Uterus (tissue), 4 donors: ENCODE results near the gene TMEM204. TPM values are rescaled to one million over a fixed set of nuclear protein-coding genes. Genes with fewer than 3 reads are reported as not detected.

ENCODE experiments used
- DNase-seq, 2 donors: peaks; one replicate each; pipeline ENCODE4 v3.0.0-alpha.2; 2019 to 2020
- H3K27ac ChIP-seq, 2 donors: fragments of 200-600 bp; sonication (generic); 1 replicate in 1 of 2; 2 replicates in 1 of 2; pipeline ENCODE4 v1.5.1; 2016 to 2018
- H3K27me3 ChIP-seq, 2 donors: fragments of 200-600 bp; sonication (generic); one replicate each; pipeline ENCODE4 v1.5.1; 2018 to 2019; ENCODE audit warnings: control low read depth in 1 of 2
- H3K36me3 ChIP-seq, 2 donors: fragments of 200-600 bp; sonication (generic); one replicate each; pipeline ENCODE4 v1.5.1; 2019; ENCODE audit warnings: control low read depth in 1 of 2
- H3K4me1 ChIP-seq, 2 donors: fragments of 200-600 bp; sonication (generic); one replicate each; pipeline ENCODE4 v1.5.1; 2018 to 2019; ENCODE audit warnings: control low read depth in 1 of 2
- H3K4me3 ChIP-seq, 2 donors: fragments of 200-600 bp; sonication (generic); 1 replicate in 1 of 2; 2 replicates in 1 of 2; pipeline ENCODE4 v1.5.1; 2018 to 2019; ENCODE audit warnings: mild to moderate bottlenecking in 1 of 2
- H3K9me3 ChIP-seq, 2 donors: fragments of 200-600 bp; sonication (generic); one replicate each; pipeline ENCODE4 v1.5.1; 2019; ENCODE audit warnings: control low read depth in 1 of 2
- CTCF ChIP-seq, 4 experiments: fragments of 200-600 bp in 2 of 4; fragments of 450-650 bp in 2 of 4; sonication (generic) in 2 of 4; IDR thresholded peaks; one replicate each; pipeline ENCODE4 v1.5.1; 2016 to 2019; ENCODE audit warnings: antibody characterized with exemption in 4 of 4, mild to moderate bottlenecking in 2 of 4, moderate library complexity in 1 of 4
- POLR2A ChIP-seq, 2 donors: fragments of 450-650 bp; IDR thresholded peaks; one replicate each; pipeline ENCODE4 v1.6.1; 2016; ENCODE audit warnings: antibody characterized with exemption in 2 of 2, mild to moderate bottlenecking in 1 of 2, moderate library complexity in 1 of 2
- intact Hi-C: fragments of 100-400 bp; cut with DNase I; formaldehyde crosslinking; loops from one replicate; pipeline ENCODE4 v1.15.1; 2023; ENCODE audit warnings: low total_unique reads
- total RNA-seq, 4 donors: library from RNA; depleted of rRNA in 3 of 4; stranded (reverse); fragments of >200 nt in 3 of 4; gene quantifications; one replicate each; pipeline versions ENCODE4 v1.1.0 to v1.2.4, GENCODE V29; 2014 to 2023
- donor health status: DM: yes; HTN: yes; CAD: no.

TMEM204 gene
- total RNA-seq, 4 donors from 2014 or later: 24.8 to 45.3 (median 39.3) TPM

- intact Hi-C loops: no loop called here
- Histone ChIP-seq H3K27ac (no peak overlapping the region), H3K36me3 (no peaks in the 10 kb centered on the region), H3K4me3 (no peak overlapping the region), H3K27me3 (no peaks in the 10 kb centered on the region), H3K4me1 (no peaks in the 10 kb centered on the region), H3K9me3 (no peaks in the 10 kb centered on the region)
- DNase-seq: no peak
- TF ChIP-seq CTCF (IDR thresholded peaks at IDR 0.05) (no peak), POLR2A (IDR thresholded peaks at IDR 0.05) (no peak)
These were observed 27.4 kb downstream of the TMEM204 start for GRCh38 chr16:1560866-1561265.

GRCh38 chr16:1561266-1561665 lies 27.8 kb downstream of the TMEM204 start:
- intact Hi-C loops: no loop called here
- H3K9me3 ChIP-seq: no peaks in the 10 kb centered on the region
- no peaks in the 10 kb centered on the region for H3K36me3 ChIP-seq
- no peak for DNase-seq
- no peaks in the 10 kb centered on the region for H3K4me1 ChIP-seq
- H3K4me3 ChIP-seq: no peak overlapping the region
- TF ChIP-seq POLR2A (IDR thresholded peaks at IDR 0.05) (no peak), CTCF (IDR thresholded peaks at IDR 0.05) (no peak)
- H3K27me3 ChIP-seq: no peaks in the 10 kb centered on the region
- H3K27ac ChIP-seq: no peak overlapping the region

- no peaks in the 10 kb centered on the region for H3K9me3 ChIP-seq
- no peaks in the 10 kb centered on the region for H3K36me3 ChIP-seq
- H3K27me3 ChIP-seq: no peaks in the 10 kb centered on the region
- no peak for DNase-seq
- no peak for TF ChIP-seq POLR2A (IDR thresholded peaks at IDR 0.05)
- TF ChIP-seq CTCF (IDR thresholded peaks at IDR 0.05): no peak
- H3K4me1 ChIP-seq: no peaks in the 10 kb centered on the region
- intact Hi-C loops: no loop called here
- no peak overlapping the region for H3K27ac ChIP-seq
- H3K4me3 ChIP-seq: no peak overlapping the region
These were observed 28.4 kb downstream of the TMEM204 start for GRCh38 chr16:1561836-1562235.

GRCh38 chr16:1563786-1564185 lies 30.3 kb downstream of the TMEM204 start:
- H3K9me3 ChIP-seq: no peaks in the 10 kb centered on the region
- H3K27me3 ChIP-seq: no peaks in the 10 kb centered on the region
- H3K4me1 ChIP-seq: no peaks in the 10 kb centered on the region
- H3K27ac ChIP-seq: no peak overlapping the region
- no peak for DNase-seq
- no peaks in the 10 kb centered on the region for H3K36me3 ChIP-seq
- no peak overlapping the region for H3K4me3 ChIP-seq
- intact Hi-C loops: no loop called here
- TF ChIP-seq CTCF (IDR thresholded peaks at IDR 0.05) (no peak), POLR2A (IDR thresholded peaks at IDR 0.05) (no peak)

- TF ChIP-seq CTCF (IDR thresholded peaks at IDR 0.05): peak in 2 of 4 experiments; percentile 5 to 29
- no peak for TF ChIP-seq POLR2A (IDR thresholded peaks at IDR 0.05)
- Histone ChIP-seq H3K9me3 (no peaks in the 10 kb centered on the region), H3K36me3 (no peaks in the 10 kb centered on the region), H3K4me3 (no peak overlapping the region), H3K4me1 (no peaks in the 10 kb centered on the region), H3K27ac (no peak overlapping the region), H3K27me3 (no peaks in the 10 kb centered on the region)
- intact Hi-C loops: no loop called here
- DNase-seq: no peak
These were observed 30.9 kb downstream of the TMEM204 start for GRCh38 chr16:1564325-1564724.
